ENCODE measurements around the gene RTP2. TPM values are rescaled to one million over a fixed set of nuclear protein-coding genes. Genes with fewer than 3 reads are reported as not detected.

Gene RTP2
- total RNA-seq, 1 experiment from 2014 or later: not detected

DNA sequence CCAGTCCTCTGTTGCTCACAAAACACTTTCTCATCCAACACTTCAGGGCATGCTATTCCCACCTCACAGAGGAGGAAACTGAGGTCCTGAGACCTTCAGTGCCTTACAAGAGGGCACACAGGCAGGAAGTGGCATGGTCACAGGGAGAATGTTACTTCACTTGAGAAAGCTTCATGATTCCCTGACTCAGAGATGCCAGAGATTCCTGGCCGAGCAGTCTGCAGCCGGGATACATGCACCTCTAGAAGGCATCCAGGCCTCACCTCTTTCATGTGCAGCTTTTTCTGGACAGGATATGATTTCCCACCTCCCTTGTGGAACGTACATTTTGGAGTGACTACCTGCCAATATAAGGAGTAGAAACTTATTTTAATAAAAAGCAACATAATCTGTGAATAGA, 29.3 kb downstream of the RTP2 start:
- no peak for DNase-seq (ENCODE audit: low read depth)

DNA sequence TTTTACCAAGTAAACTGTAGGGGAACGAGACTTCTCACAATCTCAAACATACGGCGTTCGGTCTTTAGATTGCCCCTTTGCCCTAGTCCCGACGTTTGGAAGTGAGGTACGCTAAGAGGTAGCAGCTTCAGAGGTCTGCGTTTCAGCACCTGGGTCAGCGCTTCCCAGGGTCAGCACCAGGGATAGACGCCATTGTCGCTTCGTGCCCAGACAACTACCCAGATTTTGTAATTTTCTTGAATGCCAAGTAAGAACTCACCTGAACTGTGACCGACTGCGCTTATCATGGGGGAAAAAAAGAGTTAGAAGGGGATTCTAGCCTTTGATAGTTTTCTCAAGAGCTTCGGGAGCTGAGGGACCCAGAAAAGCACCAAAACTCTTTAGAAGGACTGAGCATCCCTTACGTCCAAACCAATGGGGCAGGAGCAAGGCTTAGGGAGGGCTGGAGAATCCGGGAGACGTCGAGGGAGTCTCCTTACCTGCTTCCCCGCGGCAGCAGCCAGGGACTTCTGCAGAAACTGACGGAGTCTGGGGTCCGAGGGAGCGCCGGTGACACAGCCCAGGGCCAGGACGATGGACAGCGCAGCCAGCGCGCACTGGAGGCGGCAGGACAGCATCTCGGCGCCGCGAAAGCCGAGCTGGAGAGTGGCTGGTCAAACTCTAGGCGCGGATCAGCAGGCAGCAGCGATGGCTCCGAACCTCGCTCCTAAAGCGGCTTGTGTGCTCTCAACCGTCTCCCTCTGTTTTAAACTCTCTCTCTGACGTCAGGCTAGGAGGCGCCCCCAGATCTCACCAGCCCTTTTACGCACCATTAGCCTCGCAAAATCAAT, 32.5 kb downstream of the RTP2 start, which contains the start of gene SST:
Gene SST (minus strand): TSS at position 720 of the 830 bp plus-strand sequence. CDS start 103 bp downstream, at position 617.
- peak; percentile 25 for DNase-seq (ENCODE audit: low read depth)

DNA sequence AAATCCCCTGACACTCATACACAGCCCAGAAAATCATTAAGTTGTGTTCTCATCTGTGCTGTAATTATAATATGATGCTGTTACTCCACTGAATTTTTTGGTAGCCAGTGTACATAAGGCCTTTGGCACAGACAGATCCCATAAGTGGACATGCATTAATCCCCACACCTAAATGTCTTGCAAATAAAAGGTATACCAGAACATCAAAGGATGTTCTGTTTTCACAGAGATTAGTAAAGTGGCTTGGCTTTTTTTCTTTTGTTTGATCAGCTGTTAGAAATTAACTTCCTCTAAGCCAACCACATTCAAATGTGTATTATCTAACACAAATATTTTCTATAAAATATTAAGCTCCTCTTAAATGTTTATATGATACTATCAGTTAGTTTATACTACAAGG, 34.8 kb downstream of the RTP2 start:
- DNase-seq (ENCODE audit: low read depth): no peak

DNA sequence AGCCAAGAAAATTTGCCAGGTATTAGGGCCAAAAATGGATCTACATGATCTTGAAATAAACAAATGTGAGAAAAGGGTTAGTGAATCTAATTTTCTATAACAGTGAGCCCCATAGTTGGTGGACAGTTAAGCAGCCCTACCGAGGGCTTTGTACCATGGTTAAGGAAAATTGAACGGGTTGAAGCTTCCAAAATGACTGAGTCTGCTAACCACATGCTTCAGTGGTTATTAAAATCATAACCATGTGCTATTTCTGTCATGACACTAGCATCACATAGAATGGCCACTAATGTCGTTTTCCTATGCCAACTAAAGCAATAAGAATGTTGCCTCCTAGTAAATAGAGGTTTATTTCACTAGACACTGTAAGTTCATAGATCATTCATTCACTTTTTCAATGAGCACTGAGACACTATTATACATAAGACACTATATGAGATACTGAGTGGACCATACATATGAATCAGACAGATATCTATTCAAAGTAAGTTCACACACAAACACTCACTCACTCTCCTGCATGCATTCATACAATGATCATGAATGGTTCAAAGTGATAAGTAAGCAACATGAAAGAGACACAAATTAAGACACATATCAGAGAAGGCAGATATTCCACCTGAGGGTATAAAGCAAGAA, 36.5 kb downstream of the RTP2 start:
- no peak for DNase-seq (ENCODE audit: low read depth)

DNA sequence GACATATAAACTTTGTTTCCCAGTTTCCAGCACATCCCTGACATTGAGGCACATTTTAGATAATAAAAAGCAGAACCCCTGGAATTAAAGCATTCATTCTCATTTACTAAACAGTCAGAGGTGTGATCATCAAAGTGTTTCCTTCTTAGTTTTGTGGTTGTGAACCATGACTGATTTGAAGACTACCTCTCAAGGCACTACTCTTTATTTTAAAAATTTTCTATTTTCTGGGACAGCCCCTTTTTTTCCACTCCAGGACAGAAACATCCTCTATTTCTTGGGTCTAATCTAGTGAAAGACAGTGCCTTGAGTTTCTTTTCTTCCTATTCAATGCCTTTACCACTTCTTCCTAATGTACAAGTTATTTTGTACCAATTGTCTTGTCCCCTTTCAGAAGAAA, 37.3 kb downstream of the RTP2 start:
- no peak for DNase-seq (ENCODE audit: low read depth)

DNA sequence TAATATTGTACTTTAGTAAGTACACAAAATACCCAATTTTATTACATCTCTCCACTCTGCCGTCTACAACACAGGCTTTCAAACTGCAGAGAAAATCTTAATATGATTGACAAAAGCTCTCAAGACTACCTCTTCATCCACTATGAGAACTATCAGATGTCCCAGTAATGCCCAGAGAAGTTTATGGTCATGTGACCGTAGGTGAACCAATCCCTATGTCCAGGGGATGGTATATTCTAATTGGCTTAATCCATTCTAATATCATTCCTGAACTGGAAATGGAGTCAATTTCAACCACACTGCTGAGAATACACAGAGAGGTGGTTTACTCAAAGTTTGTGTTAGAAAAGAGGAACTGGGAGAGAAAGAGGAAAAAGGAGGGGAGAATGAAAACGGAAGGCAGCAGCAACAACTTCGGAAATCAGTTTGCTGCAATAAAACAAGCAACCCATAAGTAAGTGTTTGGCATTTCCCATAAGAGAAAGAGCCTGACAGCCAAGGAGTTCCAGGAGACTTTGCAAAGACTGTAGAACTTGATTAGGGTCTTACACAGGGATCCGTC, 39.4 kb downstream of the RTP2 start:
- DNase-seq (ENCODE audit: low read depth): no peak

DNA sequence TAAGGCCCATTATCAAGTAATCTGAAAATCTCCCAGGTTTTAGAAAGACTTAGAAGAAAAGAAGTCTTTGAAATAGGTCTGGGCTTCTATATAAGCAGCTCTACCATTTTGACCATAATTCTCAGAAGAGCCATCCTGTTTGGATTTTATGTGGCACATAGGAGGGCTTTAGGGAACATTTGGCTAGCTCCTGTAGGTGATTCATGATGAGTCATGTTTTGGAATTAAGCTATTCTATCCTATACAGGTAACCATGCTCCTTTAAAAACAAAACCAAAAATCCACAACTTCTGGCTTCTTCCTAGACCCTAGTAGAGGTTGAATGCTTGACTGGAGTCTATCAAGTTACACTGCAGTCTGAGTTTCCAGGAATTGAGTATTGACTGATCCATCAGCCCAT, 41.1 kb downstream of the RTP2 start:
- DNase-seq (ENCODE audit: low read depth): no peak

DNA sequence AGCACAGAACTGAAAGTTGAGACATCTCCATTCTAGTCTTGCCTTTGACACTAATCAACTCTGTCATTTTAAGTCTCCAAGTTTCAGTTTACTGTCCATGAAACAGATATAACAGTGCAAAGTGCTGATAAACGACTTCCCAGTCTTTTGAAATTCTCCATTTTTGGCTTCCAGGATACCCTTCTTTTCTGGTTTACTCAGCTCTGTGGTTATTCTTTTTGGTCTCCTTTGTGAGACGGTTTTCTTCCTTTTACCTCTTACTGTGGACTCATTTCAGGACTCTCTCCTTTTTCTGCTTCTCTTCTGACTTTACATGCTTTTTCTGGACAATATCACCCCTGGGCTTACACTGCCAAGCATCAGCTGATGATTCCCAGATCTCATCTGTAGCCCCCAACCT, 51.1 kb downstream of the RTP2 start:
- no peak for DNase-seq (ENCODE audit: low read depth)

Other genes starting within 250 kb of the RTP2 start
- gene SST, start 32.2 kb downstream of the RTP2 start, total RNA-seq (2014; rRNA removed): not detected in 2 replicates
- gene BCL6, start 42.9 kb upstream of the RTP2 start, total RNA-seq (2014; rRNA removed): 20.6 and 34.0 TPM in 2 replicates

Measured in LHCN-M2 (cell line).